Eye (tissue), 1 donor: ENCODE data around the gene WASF2.
"Not testable (repeated sequence)": the region's sequence is repeated elsewhere in the genome, so short reads cannot be mapped to it uniquely, and the experiment has no call there.

Experiments
- DNase-seq: peaks from one replicate; pipeline ENCODE4 v3.0.0-alpha.2; 2015

The WASF2 gene

DNA sequence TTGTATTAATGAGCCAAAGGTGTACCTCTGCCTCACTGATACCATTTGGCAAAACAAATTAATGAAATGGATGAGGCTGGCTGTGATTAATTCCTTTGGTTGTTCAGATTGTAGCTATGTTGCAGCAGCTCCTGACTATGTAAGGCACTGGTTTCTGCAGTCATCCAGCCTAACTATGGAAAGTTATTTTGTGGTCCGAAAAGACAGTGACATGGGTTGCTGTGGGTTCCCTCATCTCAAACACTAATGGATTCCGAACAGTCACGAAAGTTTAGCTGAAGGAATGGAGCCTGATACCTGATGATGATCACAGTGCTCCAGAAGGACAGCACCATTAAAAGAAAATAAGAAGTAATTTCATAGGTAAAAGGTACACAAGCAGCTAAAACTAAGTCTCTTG lies 42.6 kb downstream of the WASF2 start:
- DNase-seq = no peak

DNA sequence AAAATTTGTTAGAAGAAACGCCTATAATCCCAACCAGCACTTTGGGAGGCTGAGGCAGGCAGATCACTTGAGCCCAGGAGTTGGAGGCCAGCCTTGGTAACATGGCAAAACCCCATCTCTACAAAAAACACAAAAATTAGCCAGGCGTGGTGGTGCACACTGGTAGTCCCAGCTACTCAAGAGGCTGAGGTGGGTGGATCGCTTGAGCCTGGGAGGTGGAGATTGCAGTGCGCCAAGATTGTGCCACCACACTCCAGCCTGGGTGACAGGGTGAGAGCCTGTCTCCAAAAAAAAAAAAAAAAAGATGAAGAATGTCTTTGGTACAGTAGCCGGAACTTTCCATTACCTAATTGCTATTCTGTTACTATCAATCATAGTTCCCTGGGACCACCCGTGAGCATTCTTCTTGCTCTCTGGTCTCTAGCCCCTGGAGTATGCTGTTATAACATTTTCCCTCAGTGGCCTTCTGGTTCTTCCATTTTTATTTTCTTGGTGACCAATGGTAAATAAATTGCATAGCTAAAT lies 43.4 kb downstream of the WASF2 start:
- no peak for DNase-seq

GRCh38 chr1:27445177-27445936 lies 44.6 kb downstream of the WASF2 start:
- DNase-seq = no peak

GRCh38 chr1:27444632-27445031 lies 45.3 kb downstream of the WASF2 start:
- DNase-seq = no peak

DNA sequence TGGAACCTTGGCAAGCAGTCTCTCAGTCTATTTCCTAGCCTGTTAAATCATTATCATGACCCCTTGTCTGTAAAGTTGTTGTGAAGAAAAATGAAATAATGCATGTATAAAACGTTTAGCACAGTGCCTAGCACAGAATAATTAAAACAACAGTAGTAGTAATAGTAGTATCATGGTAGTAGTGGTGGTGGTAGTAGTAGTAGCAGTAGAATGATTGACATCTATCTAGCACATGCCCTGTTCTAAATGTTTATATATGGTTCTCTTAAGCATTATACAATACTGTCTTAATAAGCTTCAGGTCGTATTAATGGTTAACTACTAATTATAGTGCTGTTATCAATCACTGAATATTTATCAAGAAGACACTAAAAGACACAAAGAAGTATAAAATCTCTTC lies 50.8 kb downstream of the WASF2 start:
- no peak for DNase-seq

GRCh38 chr1:27438621-27439061 lies 51.3 kb downstream of the WASF2 start:
- no peak for DNase-seq

GRCh38 chr1:27436204-27437159 lies 53.5 kb downstream of the WASF2 start:
- no peak for DNase-seq

GRCh38 chr1:27435566-27436203 lies 54.3 kb downstream of the WASF2 start:
- no peak for DNase-seq

- no peak for DNase-seq
Measured at GRCh38 chr1:27433706-27434105, 56.3 kb downstream of the WASF2 start.

GRCh38 chr1:27432725-27433124 lies 57.2 kb downstream of the WASF2 start:
- not testable (repeated sequence) for DNase-seq

DNA sequence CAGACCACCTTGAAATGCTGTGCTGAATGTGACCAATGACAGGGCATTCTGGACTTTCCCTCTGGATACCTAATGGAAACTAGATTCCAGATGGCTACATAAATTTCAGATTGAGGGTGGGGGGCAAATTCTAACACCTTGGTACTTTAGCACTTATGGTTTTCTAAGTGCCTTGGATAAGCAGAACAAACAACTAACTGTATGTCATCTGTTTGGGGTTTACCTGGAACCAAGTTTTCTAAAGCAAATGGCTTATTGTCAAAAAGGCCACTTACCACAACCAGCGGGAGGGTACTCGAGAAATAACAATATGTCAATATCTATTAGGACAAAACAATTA lies 58.4 kb downstream of the WASF2 start:
- no peak for DNase-seq

DNA sequence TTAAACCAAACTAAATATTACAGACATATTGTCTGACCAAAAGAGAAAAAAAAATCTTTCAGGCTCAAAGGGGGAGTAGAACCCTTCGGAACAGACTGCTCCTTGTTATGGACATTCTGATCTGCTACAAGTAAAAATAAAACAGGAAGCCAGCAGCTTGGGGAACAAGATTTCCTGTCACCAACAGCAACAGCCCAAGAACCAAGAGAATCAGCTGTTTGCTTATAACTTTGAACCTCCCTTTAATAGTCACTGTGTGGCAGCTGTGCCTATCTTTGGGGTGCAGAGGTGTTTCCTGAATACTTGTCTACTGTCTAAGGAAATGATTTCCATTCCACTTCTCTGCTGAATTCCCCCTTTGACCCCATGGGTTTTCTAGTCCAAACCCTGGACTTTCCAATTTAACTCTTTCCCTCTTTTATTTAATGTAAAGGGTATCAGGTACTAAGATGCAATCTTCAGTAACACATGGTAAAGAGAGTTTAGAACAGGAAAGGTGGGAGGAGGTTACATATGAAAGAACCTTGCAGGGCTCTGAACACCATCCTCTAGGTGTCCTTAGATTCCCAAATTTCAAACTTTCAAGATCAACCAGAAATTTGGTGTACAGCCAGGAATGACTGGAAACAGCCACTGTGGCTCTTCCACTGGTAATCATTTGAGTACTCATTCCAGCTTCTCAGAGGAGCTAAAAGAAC lies 58.9 kb downstream of the WASF2 start:
- peak; percentile 17 for DNase-seq

DNA sequence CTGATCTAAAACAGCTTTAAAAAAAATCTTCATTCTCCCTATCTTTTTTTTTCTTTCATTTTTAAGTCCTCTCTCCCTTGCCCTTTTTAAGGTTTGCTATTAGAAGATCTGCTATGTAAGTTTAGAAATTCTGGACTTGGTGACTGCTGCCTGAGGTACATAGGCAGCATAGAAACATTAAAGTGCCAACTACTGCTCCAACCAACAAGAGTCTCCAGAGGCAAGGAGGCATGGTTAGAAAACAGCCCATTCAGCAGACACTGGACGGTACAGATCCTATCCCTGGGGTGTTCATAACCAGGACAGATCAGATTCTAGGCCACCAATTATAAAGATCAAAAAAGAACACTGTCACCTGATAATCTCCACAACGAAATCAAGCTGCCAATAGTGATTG lies 60.9 kb downstream of the WASF2 start:
- peak; percentile 12 for DNase-seq

DNA sequence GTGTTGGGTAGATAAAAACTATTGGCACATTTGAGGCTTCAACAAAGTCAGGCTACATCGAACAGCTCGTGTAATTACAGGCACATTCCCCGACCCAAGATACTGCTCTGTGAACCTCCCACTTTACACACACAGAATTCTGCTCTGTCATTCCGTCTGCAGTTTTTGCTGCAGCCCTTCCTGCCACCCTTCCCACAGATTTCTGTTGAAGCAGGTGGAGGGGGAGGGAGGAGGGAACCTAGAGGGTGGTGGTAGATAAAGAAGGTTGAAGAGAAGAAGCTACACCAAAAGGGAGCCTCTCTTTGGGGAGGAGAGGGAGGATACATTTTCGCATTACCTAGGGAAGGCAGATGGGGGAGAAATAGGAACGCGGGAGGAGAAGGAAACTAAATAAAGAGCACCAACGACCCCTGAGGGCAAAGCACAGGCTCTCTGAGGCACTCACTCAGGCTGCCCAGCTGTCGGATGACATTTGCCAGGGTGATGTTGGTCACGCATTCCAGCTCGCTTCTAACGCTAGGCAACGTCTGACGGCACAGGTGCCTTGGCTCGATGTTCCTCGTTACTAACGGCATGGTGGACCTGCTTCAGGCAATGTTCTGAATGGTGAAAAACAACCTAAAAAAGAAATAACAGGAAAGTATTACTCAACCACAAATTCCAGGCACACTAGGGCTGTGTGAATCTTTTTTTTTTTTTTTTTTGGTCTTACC lies 61.5 kb downstream of the WASF2 start:
- peak; percentile 59 for DNase-seq

GRCh38 chr1:27427816-27428315 lies 62.1 kb downstream of the WASF2 start:
- peak; percentile 32 for DNase-seq

DNA sequence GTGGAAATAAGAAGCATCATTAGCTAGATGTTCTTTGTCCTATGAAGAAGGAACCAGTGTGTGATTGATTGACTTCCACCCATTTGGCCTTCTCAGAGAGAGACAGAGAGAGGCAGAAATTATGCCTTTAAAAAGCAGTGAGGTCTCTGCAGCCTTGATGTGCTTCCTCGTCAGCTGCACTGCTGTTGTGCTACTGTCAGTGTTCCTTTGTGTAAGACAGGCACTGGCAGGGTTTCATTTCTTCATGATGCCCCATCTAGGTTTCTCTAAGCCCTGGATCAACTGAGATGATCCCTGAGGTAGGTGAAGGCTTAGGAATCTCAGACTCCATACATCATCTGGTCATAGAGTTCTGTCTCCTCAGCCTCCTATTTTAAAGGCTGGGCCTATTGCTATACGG lies 62.6 kb downstream of the WASF2 start:
- no peak for DNase-seq

- no peak for DNase-seq
Measured at GRCh38 chr1:27423709-27424108, 66.3 kb downstream of the WASF2 start.

GRCh38 chr1:27418326-27419185 lies 71.4 kb downstream of the WASF2 start:
- peak; percentile 59 for DNase-seq

DNA sequence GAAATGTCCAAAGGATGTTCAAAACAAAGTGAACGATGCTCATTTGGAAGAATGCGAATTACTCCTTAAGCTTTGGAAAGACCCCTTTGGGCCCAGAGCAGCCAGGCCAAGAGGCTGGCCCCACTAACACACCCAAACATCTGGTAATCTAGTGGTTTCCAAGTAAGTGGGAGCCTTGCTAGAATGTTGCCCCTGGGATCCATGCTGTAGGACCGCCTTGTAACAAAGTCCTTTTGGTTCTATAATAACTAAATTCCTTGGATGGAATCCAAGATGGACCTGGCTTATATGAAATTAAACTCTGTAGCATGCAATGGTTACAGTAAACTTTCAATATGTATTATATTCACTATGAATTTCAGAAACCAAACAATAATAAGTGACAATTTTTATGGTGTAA lies 72.3 kb downstream of the WASF2 start:
- no peak for DNase-seq

DNA sequence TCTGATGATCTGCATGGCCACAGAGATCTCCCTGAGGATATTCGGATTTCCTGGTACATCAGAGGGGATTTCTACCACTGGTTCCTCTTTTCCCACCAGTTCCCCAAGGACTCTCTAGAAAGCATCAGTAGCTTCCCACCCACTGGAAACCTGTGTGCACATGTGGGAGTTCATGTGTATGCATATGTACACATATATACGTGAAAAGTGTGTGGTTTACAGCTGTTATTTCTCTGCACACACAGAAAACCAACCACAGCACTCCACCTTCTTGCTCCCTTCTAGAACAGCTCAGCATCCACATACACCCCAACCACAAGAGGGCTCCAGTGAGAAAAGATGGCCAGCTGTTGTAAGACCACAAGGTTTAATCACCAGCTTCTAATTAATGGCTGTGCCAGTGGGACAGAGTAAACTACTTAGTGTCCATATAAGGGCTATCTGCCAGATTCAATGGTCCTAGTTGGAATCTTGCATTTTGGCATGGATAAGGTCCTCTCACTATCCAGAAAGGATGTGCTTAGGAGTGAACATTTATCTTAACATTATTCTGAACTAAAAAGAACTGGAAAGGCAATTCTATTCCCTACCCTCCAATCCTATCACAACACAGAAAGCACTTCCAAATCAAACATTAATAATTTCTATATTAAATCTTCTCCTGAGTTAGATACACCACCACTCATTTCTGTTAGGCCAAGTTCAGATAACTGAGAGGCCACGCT lies 73.4 kb downstream of the WASF2 start:
- peak; percentile 67 for DNase-seq
